ENCODE results near the gene EZH1.
A peak's percentile ranks its signal among the peaks of the same experiment; 100 is the strongest.

Gene EZH1

DNA sequence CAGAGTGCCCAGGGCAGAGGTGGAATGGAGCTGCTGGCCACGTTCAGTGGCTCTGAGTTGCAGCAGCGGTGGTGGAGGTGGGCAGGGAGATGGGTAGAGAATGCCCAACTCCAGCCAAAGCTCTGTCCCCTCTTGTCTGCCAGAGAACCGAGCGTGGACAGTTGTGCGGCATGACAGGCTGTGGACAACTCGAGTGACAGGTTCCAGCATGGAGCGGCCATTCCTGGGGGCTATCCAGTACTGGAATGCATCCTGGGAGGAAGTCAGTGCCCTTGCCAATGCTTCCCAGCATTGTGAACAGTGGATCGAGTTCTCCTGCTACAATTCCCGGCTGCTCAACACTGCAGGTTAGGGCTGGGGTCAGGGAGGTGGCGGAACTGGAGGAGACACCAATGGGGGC, 54.2 kb downstream of the EZH1 start:
- Histone ChIP-seq H3K36me3 (ENCODE audit: insufficient read depth, low read length) (0 out of 2 replicates have a peak, but pooled peaks cover 12% of the 10 kb centered on the region), H3K27ac (ENCODE audit: low read depth, low read length) (no peak overlapping the region), H3K27me3 (ENCODE audit: insufficient read depth, low read length) (no peaks in the 10 kb centered on the region), H3K9ac (ENCODE audit: low read depth, low read length) (no peak overlapping the region), H3K4me1 (ENCODE audit: insufficient read depth, low read length) (peaks cover 3% of the 10 kb centered on the region; the same call in 1 of the 2 replicates), H3K9me3 (ENCODE audit: insufficient read depth, low read depth, low read length) (no peaks in the 10 kb centered on the region), H3K4me3 (ENCODE audit: low read length) (no peak overlapping the region)
- WGBS, result 92% methylated on average over 10 of the region's 10 CpGs

DNA sequence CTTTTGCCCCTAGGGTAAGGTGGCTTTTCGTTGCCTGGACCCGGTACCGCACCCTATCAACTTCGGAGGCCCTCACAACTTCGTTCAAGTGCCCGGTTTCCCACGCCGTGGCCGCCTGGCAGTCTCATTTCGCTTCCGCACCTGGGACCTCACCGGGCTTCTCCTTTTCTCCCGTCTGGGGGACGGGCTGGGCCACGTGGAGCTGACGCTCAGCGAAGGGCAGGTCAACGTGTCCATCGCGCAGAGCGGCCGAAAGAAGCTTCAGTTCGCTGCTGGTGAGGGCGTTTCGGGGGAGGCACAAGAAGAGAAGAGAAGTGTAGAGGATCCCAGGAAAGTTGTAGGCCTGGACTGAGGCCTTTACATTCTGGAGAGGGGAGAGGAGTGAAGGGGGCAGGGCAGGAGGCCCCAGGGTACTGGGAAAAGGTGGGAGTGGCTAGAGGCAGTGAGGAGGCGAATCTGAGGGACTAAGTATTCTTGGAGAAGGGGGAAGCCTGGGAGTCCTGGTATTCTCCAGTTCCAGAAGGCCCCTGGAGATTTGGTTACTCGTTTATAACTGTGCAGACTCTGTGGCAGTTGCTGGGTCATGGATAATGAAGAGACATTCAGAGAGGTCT, 57.0 kb downstream of the EZH1 start:
- Histone ChIP-seq H3K36me3 (ENCODE audit: insufficient read depth, low read length) (0 out of 2 replicates have a peak, but pooled peaks cover 9% of the 10 kb centered on the region), H3K4me3 (ENCODE audit: low read length) (no peak overlapping the region), H3K4me1 (ENCODE audit: insufficient read depth, low read length) (peaks cover 8% of the 10 kb centered on the region), H3K9me3 (ENCODE audit: insufficient read depth, low read depth, low read length) (no peaks in the 10 kb centered on the region), H3K9ac (ENCODE audit: low read depth, low read length) (no peak overlapping the region), H3K27ac (ENCODE audit: low read depth, low read length) (no peak overlapping the region), H3K27me3 (ENCODE audit: insufficient read depth, low read length) (peaks cover 15% of the 10 kb centered on the region)
- WGBS, result 89% methylated on average over 27 of the region's 27 CpGs

DNA sequence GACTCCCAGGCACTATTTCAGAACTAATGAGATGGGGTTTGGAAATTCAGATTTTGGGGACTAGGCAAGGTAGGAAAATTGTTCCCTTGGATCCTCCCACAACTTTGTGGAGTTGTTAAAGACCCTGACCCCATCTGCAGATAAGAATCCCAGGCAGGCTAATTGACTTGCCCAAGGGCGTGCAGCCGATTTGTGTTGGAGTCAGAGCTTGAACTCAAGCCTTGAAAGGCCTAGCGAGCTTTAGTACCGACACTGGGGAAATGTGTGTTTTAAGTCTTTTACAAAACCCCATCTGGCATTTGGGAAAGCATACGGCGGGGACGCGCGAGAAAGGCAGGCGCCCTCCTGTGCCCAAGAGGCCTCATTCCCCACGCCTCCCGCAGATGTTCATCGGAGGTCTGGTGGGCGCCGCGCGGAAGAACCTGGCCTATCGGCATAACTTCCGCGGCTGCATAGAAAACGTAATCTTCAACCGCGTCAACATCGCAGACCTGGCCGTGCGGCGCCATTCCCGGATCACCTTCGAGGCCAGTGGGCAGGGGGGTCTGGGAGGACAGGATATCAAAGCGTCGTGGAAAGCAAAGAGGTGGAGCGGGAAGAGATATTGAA, 58.2 kb downstream of the EZH1 start:
- 0 out of 2 replicates have a peak, but pooled peaks cover 9% of the 10 kb centered on the region for H3K36me3 ChIP-seq (ENCODE audit: insufficient read depth, low read length)

DNA sequence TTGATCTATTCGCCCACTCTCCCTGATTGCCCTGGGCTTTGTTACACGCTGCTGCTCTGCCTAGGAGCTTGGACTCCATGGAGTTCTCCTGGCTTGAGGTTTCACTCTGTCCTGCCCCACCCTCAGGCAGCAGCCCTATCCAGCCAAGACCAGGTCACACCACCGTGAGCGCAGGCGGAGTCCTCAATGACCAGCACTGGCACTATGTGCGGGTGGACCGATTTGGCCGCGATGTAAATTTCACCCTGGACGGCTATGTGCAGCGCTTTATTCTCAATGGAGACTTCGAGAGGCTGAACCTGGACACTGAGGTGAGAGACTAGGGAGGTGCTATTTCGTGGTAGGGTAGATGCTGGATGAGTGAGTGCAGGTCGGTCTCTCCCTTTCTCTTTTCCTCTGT, 59.0 kb downstream of the EZH1 start:
- 94% methylated on average over 14 of the region's 14 CpGs for WGBS
- Histone ChIP-seq H3K9me3 (ENCODE audit: insufficient read depth, low read depth, low read length) (no peaks in the 10 kb centered on the region), H3K4me1 (ENCODE audit: insufficient read depth, low read length) (peaks cover 18% of the 10 kb centered on the region)

More for the DNA sequence above, 58.2 kb downstream of the EZH1 start:
- H3K4me3 ChIP-seq (ENCODE audit: low read length), result no peak overlapping the region
- H3K27ac ChIP-seq (ENCODE audit: low read depth, low read length), result no peak overlapping the region
- H3K9me3 ChIP-seq (ENCODE audit: insufficient read depth, low read depth, low read length), result no peaks in the 10 kb centered on the region
- H3K9ac ChIP-seq (ENCODE audit: low read depth, low read length), result no peak overlapping the region
- peaks cover 22% of the 10 kb centered on the region for H3K27me3 ChIP-seq (ENCODE audit: insufficient read depth, low read length)
- peaks cover 14% of the 10 kb centered on the region for H3K4me1 ChIP-seq (ENCODE audit: insufficient read depth, low read length)
- 94% methylated on average over 32 of the region's 32 CpGs for WGBS

DNA sequence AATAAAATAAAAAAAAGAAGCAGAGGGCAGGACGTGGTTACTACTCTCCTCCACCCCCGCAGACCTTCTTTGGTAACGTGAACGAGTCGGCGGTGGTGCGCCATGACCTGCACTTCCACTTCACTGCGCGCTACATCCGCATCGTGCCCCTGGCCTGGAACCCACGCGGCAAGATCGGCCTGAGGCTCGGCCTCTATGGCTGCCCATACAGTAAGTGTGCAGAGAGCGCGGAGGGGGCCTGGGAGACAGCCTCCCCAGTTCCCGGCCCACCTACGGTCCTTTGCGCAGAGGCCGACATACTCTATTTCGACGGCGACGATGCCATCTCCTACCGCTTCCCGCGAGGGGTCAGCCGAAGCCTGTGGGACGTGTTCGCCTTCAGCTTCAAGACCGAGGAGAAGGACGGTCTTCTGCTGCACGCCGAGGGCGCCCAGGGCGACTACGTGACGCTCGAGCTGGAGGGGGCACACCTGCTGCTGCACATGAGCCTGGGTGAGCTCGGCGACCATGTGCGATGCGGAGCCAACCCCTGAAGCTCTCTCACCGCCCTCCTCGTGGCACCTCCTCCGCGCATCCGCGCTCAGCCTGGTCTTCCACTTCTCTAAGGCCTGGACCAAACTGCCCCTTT, 59.8 kb downstream of the EZH1 start:
- Histone ChIP-seq H3K9me3 (ENCODE audit: insufficient read depth, low read depth, low read length) (no peaks in the 10 kb centered on the region), H3K27ac (ENCODE audit: low read depth, low read length) (no peak overlapping the region), H3K36me3 (ENCODE audit: insufficient read depth, low read length) (0 out of 2 replicates have a peak, but pooled peaks cover 6% of the 10 kb centered on the region), H3K9ac (ENCODE audit: low read depth, low read length) (no peak overlapping the region), H3K4me3 (ENCODE audit: low read length) (no peak overlapping the region), H3K27me3 (ENCODE audit: insufficient read depth, low read length) (peaks cover 29% of the 10 kb centered on the region), H3K4me1 (ENCODE audit: insufficient read depth, low read length) (peaks cover 25% of the 10 kb centered on the region)
- WGBS, result 95% methylated on average over 50 of the region's 50 CpGs

More for the DNA sequence above, 59.0 kb downstream of the EZH1 start:
- no peak overlapping the region for H3K27ac ChIP-seq (ENCODE audit: low read depth, low read length)
- peaks cover 22% of the 10 kb centered on the region for H3K27me3 ChIP-seq (ENCODE audit: insufficient read depth, low read length)
- H3K9ac ChIP-seq (ENCODE audit: low read depth, low read length), result no peak overlapping the region
- no peak overlapping the region for H3K4me3 ChIP-seq (ENCODE audit: low read length)
- 0 out of 2 replicates have a peak, but pooled peaks cover 6% of the 10 kb centered on the region for H3K36me3 ChIP-seq (ENCODE audit: insufficient read depth, low read length)

DNA sequence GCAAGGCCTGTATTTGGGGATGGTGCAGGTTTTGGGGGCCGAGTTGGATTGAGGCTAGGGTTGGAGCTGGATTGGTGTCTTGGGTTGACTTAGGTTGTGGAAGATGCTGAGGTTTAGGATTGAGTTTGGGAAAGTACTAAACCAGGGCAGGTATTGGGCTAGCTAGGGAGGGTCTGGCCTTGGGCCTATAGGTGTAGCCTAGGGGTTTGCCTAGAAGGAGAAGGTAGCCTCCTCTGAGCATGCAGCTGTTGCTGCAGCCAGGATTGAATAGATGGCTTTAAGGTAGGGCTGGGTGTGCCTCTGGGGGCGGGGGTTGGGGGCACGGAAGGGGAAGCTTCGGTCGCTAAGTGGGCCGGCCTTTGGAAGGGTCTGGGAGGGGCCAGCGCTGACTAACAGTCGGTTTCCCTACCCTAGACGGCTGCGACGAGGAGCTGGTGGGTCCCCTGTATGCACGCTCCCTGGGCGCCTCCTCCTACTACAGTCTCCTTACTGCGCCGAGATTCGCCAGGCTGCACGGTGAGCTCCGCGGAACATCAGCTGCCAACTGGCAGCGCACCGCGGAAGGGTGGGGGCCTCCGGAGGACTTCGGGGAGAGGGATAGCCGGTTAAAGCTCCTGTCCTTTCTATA, 61.3 kb downstream of the EZH1 start:
- Histone ChIP-seq H3K27ac (ENCODE audit: low read depth, low read length) (no peak overlapping the region), H3K36me3 (ENCODE audit: insufficient read depth, low read length) (0 out of 2 replicates have a peak, but pooled peaks cover 6% of the 10 kb centered on the region), H3K4me3 (ENCODE audit: low read length) (peak overlapping the region; percentile 65), H3K27me3 (ENCODE audit: insufficient read depth, low read length) (peaks cover 31% of the 10 kb centered on the region), H3K9me3 (ENCODE audit: insufficient read depth, low read depth, low read length) (no peaks in the 10 kb centered on the region), H3K9ac (ENCODE audit: low read depth, low read length) (0 out of 2 replicates have a peak overlapping the region, but pooled peaks have one; percentile 17), H3K4me1 (ENCODE audit: insufficient read depth, low read length) (peaks cover 26% of the 10 kb centered on the region)
- WGBS, result 7% methylated on average over 25 of the region's 25 CpGs

DNA sequence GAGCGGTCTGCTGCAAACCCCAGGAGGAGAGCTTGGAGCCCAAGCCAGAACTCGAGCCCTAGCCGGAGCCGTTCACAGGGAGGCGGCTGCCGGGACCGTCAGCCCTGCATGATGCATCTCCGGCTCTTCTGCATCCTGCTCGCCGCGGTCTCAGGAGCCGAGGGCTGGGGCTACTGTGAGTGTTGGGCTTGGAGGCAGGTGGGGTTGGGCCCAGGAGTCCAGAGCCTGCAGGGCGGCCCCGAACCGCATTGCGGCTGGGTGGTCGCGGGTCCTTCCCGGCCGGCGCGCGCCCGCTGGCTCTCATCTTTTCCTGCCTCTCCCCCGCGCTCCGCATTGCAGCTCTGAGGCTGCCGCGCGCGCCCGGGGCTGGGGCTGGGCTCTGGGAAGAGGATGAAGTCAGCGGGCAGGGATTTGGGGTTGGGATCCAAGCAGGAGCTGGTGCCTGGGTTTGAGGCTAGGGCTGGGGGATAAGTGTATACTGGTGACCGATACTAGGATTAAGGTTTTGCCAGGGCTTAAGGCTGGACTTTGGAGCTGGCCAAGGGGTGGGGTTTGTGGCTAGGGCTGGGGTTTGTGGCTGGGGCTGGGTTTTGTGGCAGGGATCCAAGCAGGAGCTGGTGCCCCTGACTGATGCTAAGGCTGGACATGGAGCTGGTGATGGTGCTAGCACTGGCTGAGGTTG, 62.0 kb downstream of the EZH1 start:
- H3K27ac ChIP-seq (ENCODE audit: low read depth, low read length), result no peak overlapping the region
- peak overlapping the region; percentile 65 for H3K4me3 ChIP-seq (ENCODE audit: low read length)
- H3K27me3 ChIP-seq (ENCODE audit: insufficient read depth, low read length), result peaks cover 31% of the 10 kb centered on the region
- 2% methylated on average over 34 of the region's 34 CpGs for WGBS
- peak overlapping the region; percentile 17; the same call in 1 of the 2 replicates for H3K9ac ChIP-seq (ENCODE audit: low read depth, low read length)
- 0 out of 2 replicates have a peak, but pooled peaks cover 6% of the 10 kb centered on the region for H3K36me3 ChIP-seq (ENCODE audit: insufficient read depth, low read length)
- H3K9me3 ChIP-seq (ENCODE audit: insufficient read depth, low read depth, low read length), result no peaks in the 10 kb centered on the region
- H3K4me1 ChIP-seq (ENCODE audit: insufficient read depth, low read length), result peaks cover 25% of the 10 kb centered on the region

DNA sequence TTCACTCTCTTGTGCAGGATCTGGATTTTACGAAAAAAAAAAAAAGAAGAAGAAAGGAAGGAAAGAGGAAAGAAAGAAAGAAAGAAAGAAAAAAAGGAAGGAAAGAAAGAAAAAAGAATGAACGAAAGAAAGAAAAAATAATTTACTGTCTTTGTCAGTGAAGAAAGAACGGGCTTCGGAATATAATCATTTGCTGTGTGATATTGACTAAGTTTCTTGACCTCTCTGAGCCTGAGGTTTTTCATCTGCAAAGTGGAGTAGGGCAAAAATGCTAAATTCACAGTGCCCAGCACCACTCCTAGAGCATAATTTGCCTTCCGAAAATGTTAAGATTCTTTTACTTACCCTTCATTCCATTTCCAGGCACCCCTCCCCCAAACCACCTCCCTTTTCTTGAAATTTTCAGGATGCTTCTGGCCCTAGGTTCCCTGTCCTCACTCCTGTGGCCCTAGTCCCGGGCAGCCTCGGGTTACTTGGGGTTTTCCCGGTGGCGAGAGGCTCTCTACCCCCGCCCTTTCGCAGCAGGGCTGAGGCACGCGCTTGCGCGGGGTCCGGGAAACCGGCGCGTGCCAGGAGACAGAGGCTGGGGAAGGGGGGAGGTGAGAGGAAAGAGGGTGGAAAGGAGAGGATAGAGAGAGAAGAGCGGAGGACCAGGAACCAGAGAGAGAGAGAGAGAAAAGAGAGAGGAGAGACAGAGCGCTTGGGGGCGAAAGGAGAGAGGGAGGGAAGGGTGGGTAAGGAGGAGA, 62.7 kb downstream of the EZH1 start, which contains the start of gene CNTNAP1:
CNTNAP1 (plus strand) TSS at position 556 of the 746 bp plus-strand sequence. CDS start 299 bp downstream, outside the sequence.
- WGBS, result 5% methylated on average over 22 of the region's 22 CpGs
- Histone ChIP-seq H3K9ac (ENCODE audit: low read depth, low read length) (peak within 1 kb of the TSS; percentile 17; the same call in 1 of the 2 replicates), H3K36me3 (ENCODE audit: insufficient read depth, low read length) (0 out of 2 replicates have a peak, but pooled peaks cover 6% of the 10 kb centered on the region), H3K9me3 (ENCODE audit: insufficient read depth, low read depth, low read length) (no peaks in the 10 kb centered on the region), H3K27me3 (ENCODE audit: insufficient read depth, low read length) (peaks cover 31% of the 10 kb centered on the region), H3K27ac (ENCODE audit: low read depth, low read length) (no peak within 1 kb of the TSS), H3K4me1 (ENCODE audit: insufficient read depth, low read length) (peaks cover 29% of the 10 kb centered on the region), H3K4me3 (ENCODE audit: low read length) (peak within 1 kb of the TSS; percentile 65)

DNA sequence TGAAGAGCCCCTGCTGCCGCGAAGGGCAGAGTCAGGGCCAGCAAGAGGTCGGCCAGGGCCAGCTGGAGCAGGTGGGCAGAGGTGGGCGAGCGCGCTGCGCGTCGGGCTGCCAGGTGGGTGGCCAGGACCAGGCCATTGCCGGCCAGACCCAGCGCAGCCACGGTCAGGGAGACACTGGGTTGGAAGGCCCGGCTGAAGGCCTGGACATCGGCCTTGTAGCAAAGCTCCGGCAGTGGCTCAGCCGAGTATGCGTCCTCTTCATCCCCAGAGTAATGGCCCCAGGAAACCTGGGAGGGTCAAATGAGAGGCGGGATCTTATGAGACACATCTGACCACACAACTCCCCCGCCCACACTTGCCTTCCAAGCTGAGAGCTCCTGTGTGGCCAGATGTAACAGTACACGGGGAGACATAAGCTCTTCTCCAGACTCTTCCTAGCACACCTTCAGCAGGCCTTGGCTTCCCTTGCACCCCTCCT, 64.5 kb downstream of the EZH1 start:
- Histone ChIP-seq H3K36me3 (ENCODE audit: insufficient read depth, low read length) (0 out of 2 replicates have a peak, but pooled peaks cover 2% of the 10 kb centered on the region), H3K27me3 (ENCODE audit: insufficient read depth, low read length) (peaks cover 42% of the 10 kb centered on the region), H3K4me1 (ENCODE audit: insufficient read depth, low read length) (peaks cover 33% of the 10 kb centered on the region), H3K9ac (ENCODE audit: low read depth, low read length) (no peak overlapping the region), H3K9me3 (ENCODE audit: insufficient read depth, low read depth, low read length) (no peaks in the 10 kb centered on the region), H3K27ac (ENCODE audit: low read depth, low read length) (no peak overlapping the region), H3K4me3 (ENCODE audit: low read length) (peak overlapping the region; percentile 66; the same call in 1 of the 2 replicates)
- 84% methylated on average over 20 of the region's 20 CpGs for WGBS

Measured in HUES64 (cell line).